Vagina (tissue), 2 donors: ENCODE results near the gene RYR1.

Experiments
- CTCF ChIP-seq, 3 experiments: fragments of 450-650 bp in 2 of 3; fragments of 200-600 bp in 1 of 3; sonication (generic) in 1 of 3; IDR thresholded peaks; one replicate each; pipeline ENCODE4 v1.5.1; 2017 to 2019; ENCODE audit warnings: antibody characterized with exemption in 3 of 3, mild to moderate bottlenecking in 2 of 3, moderate library complexity in 2 of 3
- POLR2A ChIP-seq, 2 donors: fragments of 450-650 bp; IDR thresholded peaks; one replicate each; pipeline ENCODE4 v1.6.1; 2017; ENCODE audit warnings: antibody characterized with exemption in 2 of 2, mild to moderate bottlenecking in 2 of 2, moderate library complexity in 2 of 2
- POLR2AphosphoS5 ChIP-seq, 2 donors: sonication (generic); formaldehyde crosslinking; IDR thresholded peaks; one replicate each; pipeline ENCODE4 v1.9.0; 2017; ENCODE audit warnings: antibody characterized with exemption in 2 of 2, mild to moderate bottlenecking in 2 of 2, low read depth in 1 of 2; ENCODE audit not compliant: insufficient read depth in 1 of 2

GRCh38 chr19:38394488-38394887 is 39.0 kb upstream of the RYR1 start:
- TF ChIP-seq POLR2A (IDR thresholded peaks at IDR 0.05) = no peak
- no peak for TF ChIP-seq CTCF (IDR thresholded peaks at IDR 0.05)
- TF ChIP-seq POLR2AphosphoS5 (IDR thresholded peaks at IDR 0.05; ENCODE audit: insufficient read depth in 1 of 2, low read depth in 1 of 2) = no peak
